Measurements from ENCODE around the gene SPATA13.

SPATA13 gene

DNA sequence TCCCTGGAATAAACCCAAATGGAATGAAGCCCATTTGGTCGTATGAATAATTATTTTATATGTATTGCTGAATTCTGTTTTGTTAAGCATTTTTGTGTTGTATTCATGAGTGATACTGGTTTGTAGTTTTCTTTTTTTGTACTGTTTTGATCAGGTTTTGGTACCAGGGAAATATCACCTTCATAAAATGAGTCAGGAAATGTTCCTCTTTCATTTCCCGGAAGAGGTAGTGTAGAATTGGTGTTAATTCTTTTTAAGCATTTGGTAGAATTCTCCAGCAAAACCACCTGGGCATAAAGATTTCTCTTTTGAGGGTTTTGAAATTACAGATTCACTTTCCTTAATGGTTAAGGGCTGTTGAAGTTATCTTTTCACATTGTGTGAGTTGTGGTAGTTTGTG is 13.3 kb downstream of the SPATA13 start:
- Histone ChIP-seq H3K4me1 (ENCODE audit: control insufficient read depth, insufficient read depth, low read length) (no peaks in the 10 kb centered on the region), H3K27me3 (ENCODE audit: control insufficient read depth, insufficient read depth, low read length) (no peaks in the 10 kb centered on the region), H3K36me3 (ENCODE audit: insufficient read depth, low read length) (no peaks in the 10 kb centered on the region), H3K4me3 (ENCODE audit: low read length) (no peak overlapping the region), H3K9ac (ENCODE audit: low read depth, low read length) (no peak overlapping the region), H3K9me3 (replicated peaks; ENCODE audit: low read length) (no peaks in the 10 kb centered on the region), H3K4me2 (ENCODE audit: low read length) (no peak overlapping the region)

DNA sequence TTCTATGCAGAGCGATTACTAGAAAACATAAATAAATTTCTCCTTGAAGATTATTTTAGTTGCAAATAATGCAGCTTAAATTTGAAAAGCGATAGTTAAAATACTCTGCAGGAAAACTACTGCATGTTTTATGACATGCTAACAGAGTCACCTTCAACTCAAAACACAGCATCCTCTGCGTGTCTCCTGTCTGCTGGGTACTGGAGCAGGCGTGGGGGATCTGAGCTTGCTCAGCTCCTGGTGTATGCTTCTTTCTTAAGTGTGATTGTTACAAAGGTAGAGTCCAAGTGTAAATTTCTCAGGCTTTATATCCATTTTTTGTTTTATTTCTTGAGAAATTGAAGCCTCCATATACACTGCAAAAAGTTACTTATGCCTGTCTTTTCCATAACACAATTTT is 15.3 kb downstream of the SPATA13 start:
- Histone ChIP-seq H3K4me1 (ENCODE audit: control insufficient read depth, insufficient read depth, low read length) (peaks cover under 1% of the 10 kb centered on the region), H3K36me3 (ENCODE audit: insufficient read depth, low read length) (no peaks in the 10 kb centered on the region)

DNA sequence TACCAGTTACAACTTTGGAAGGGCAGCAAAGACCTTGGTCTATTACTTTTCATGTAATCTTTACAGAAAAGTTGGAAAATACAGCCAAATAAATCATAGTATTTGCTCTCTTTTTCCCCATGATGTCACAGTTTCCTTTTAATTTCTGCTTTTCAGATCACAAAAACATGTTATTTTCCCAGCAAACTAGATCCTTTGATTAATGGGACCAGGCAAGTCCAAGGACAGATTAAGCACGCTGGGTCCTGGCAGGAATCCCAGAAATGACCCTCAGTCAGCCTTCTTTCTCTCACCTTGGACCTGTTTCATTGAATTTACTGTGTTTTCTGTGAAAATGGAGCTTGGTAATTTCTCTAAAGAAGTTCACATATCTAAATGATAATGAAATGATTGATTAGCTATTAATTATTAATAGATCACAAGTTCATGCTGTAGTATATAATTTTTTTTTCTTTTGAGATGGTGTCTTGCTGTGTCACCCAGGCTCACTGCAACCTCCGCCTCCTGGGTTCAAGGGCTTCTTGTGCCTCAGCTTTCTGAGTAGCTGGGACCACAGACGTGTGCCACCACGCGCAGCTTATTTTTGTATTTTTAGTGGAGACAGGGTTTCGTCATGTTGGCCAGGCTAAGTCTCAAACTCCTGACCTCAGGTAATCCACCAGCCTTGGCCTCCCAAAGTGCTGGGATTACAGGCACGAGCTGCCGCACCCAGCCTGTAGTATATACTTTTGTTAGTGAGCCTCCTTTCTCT is 16.0 kb downstream of the SPATA13 start:
- Histone ChIP-seq H3K27me3 (ENCODE audit: control insufficient read depth, insufficient read depth, low read length) (no peaks in the 10 kb centered on the region), H3K9me3 (replicated peaks; ENCODE audit: low read length) (no peaks in the 10 kb centered on the region), H3K4me3 (ENCODE audit: low read length) (no peak overlapping the region), H3K4me1 (ENCODE audit: control insufficient read depth, insufficient read depth, low read length) (peaks cover 4% of the 10 kb centered on the region), H3K9ac (ENCODE audit: low read depth, low read length) (no peak overlapping the region), H3K36me3 (ENCODE audit: insufficient read depth, low read length) (no peaks in the 10 kb centered on the region), H3K4me2 (ENCODE audit: low read length) (no peak overlapping the region)

More for the DNA sequence above, 15.3 kb downstream of the SPATA13 start:
- H3K4me2 ChIP-seq (ENCODE audit: low read length): no peak overlapping the region
- no peaks in the 10 kb centered on the region for H3K27me3 ChIP-seq (ENCODE audit: control insufficient read depth, insufficient read depth, low read length)
- no peak overlapping the region for H3K9ac ChIP-seq (ENCODE audit: low read depth, low read length)
- no peaks in the 10 kb centered on the region for H3K9me3 ChIP-seq (replicated peaks; ENCODE audit: low read length)
- no peak overlapping the region for H3K4me3 ChIP-seq (ENCODE audit: low read length)

DNA sequence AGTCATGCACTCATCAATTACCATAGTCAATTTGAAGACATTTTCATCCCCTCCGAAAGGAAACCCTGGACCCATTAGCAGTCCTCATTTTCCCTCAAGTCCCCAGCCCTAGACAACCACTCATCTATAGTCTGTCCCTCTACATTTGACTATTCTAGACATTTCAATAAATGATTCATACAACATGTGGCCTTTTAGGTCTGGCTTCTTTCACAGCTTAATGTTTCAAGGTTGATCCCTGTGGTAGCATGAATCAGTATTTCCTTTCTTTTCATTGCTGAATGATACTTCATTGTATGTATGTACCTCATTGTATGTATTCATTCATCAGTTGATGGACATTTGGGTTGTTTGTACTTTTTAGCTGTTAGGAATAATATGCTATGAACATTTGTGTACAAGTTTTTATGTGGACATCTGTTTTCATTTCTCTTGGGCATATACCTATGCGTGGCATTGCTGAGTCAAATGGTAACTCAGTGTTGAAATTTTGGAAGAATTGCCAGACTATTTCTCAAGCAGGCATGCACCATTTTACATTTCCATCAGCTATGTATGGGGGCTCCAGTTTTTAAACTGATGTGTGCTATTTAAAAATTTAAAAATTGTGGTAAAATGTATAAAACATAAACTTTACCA is 18.4 kb downstream of the SPATA13 start:
- no peaks in the 10 kb centered on the region for H3K27me3 ChIP-seq (ENCODE audit: control insufficient read depth, insufficient read depth, low read length)
- H3K4me1 ChIP-seq (ENCODE audit: control insufficient read depth, insufficient read depth, low read length): peaks cover 4% of the 10 kb centered on the region
- H3K9me3 ChIP-seq (replicated peaks; ENCODE audit: low read length): no peaks in the 10 kb centered on the region
- H3K9ac ChIP-seq (ENCODE audit: low read depth, low read length): no peak overlapping the region
- H3K4me3 ChIP-seq (ENCODE audit: low read length): no peak overlapping the region
- H3K4me2 ChIP-seq (ENCODE audit: low read length): no peak overlapping the region
- H3K36me3 ChIP-seq (ENCODE audit: insufficient read depth, low read length): no peaks in the 10 kb centered on the region

DNA sequence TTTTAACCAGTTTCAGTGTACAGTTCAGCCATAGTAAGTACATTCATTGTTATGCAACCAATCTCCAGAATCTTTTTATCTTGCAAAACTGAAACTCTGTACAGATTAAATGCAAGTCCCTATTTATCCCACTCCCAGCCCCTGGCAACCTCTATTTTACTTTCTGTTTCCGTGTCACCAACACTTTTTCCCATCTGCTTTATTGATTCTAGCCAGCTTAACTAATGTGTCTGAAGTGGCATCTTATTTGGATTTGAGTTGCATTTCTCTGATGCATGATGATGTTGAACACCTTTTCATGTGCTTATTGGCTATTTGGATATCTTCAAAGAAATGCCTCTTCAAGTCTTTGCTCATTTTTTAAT is 18.9 kb downstream of the SPATA13 start:
- H3K4me3 ChIP-seq (ENCODE audit: low read length): no peak overlapping the region
- peaks cover 4% of the 10 kb centered on the region for H3K4me1 ChIP-seq (ENCODE audit: control insufficient read depth, insufficient read depth, low read length)
- no peaks in the 10 kb centered on the region for H3K27me3 ChIP-seq (ENCODE audit: control insufficient read depth, insufficient read depth, low read length)
- no peak overlapping the region for H3K9ac ChIP-seq (ENCODE audit: low read depth, low read length)
- H3K4me2 ChIP-seq (ENCODE audit: low read length): no peak overlapping the region
- H3K36me3 ChIP-seq (ENCODE audit: insufficient read depth, low read length): no peaks in the 10 kb centered on the region
- H3K9me3 ChIP-seq (replicated peaks; ENCODE audit: low read length): no peaks in the 10 kb centered on the region

DNA sequence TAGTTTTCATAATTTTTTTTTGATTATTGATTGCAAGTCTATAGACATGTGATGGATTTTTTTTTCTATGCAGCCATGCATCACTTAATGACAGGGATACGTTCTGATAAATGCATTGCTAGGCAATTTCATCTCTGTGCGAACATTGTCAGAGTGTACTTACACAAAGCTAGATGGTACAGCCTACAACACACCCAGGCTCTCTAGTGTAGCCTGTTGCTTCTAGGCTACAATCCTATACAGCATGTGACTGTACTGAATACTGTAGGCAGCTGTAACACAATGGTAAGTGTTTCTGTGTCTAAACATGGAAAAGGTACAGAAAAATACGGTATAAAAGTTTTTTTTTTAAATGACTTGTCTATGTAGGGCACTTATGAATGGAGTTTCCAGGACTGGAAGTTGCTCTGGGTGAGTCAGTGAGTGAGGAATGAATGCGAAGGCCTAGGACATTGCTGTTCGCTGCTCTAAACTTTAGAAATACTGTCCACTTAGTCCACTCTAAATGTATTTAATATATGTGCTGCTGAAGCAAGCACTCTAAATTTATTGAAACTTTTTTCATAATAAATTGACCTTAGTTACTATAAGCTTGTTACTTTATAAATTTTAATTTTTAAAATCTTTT is 20.3 kb downstream of the SPATA13 start:
- Histone ChIP-seq H3K36me3 (ENCODE audit: insufficient read depth, low read length) (no peaks in the 10 kb centered on the region), H3K9ac (ENCODE audit: low read depth, low read length) (no peak overlapping the region), H3K4me1 (ENCODE audit: control insufficient read depth, insufficient read depth, low read length) (peaks cover 4% of the 10 kb centered on the region), H3K9me3 (replicated peaks; ENCODE audit: low read length) (no peaks in the 10 kb centered on the region), H3K4me2 (ENCODE audit: low read length) (no peak overlapping the region), H3K4me3 (ENCODE audit: low read length) (no peak overlapping the region), H3K27me3 (ENCODE audit: control insufficient read depth, insufficient read depth, low read length) (no peaks in the 10 kb centered on the region)

DNA sequence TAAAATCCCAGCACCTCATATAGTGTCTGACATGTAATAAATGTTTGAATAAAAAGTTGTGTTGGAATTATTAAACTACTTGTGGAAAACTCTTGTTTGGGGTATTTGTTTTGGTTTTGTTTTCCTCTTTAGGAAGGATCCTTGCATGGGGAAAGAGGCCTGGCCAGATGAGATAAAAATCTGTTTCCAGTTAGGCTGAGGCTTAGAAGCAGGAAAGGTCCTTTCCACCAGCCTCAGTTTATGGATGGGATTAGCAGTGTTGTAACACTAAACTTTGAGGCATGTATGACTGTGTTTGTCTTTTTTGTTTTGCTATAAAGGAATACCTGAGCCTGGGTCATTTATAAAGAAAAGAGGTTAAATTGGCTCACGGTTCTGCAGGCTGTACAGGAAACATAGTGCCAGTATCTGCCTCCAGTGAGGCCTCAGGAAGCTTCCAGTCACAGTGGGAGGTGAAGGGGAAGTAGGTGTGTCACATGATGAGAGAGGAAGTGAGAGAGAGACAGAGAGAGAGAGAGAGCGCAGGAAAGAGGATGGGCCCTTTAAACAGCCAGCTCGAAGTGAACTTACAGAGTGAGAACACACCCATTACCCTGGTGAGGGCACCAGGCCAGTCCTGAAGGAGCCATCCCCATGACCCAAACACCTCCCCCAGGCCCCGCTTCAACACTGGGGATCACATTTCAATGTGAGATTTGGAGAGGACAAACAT is 21.6 kb downstream of the SPATA13 start:
- no peaks in the 10 kb centered on the region for H3K9me3 ChIP-seq (replicated peaks; ENCODE audit: low read length)
- H3K27me3 ChIP-seq (ENCODE audit: control insufficient read depth, insufficient read depth, low read length): no peaks in the 10 kb centered on the region
- no peak overlapping the region for H3K4me2 ChIP-seq (ENCODE audit: low read length)
- H3K9ac ChIP-seq (ENCODE audit: low read depth, low read length): no peak overlapping the region
- no peak overlapping the region for H3K4me3 ChIP-seq (ENCODE audit: low read length)
- H3K4me1 ChIP-seq (ENCODE audit: control insufficient read depth, insufficient read depth, low read length): peaks cover 4% of the 10 kb centered on the region
- no peaks in the 10 kb centered on the region for H3K36me3 ChIP-seq (ENCODE audit: insufficient read depth, low read length)

DNA sequence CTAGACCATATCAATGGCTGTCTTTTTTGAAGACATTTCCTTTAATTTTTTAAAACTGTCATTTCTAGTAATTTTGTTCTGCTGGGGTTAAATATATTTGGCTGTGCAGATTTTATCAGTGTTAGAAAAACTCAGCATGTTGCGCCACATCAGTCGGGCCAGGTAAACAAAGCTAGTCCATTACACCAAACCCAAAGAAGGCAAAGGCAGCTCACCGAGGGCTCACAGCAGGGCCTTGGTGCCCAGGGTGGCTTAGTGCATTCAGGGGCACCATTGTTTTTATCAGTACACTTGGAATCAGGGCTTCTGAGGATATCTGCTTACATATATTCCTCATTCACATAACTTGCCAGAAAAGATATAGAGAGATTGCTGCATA is 22.2 kb downstream of the SPATA13 start:
- Histone ChIP-seq H3K4me3 (ENCODE audit: low read length) (no peak overlapping the region), H3K36me3 (ENCODE audit: insufficient read depth, low read length) (no peaks in the 10 kb centered on the region), H3K9ac (ENCODE audit: low read depth, low read length) (no peak overlapping the region), H3K27me3 (ENCODE audit: control insufficient read depth, insufficient read depth, low read length) (no peaks in the 10 kb centered on the region), H3K9me3 (replicated peaks; ENCODE audit: low read length) (no peaks in the 10 kb centered on the region), H3K4me1 (ENCODE audit: control insufficient read depth, insufficient read depth, low read length) (peaks cover 4% of the 10 kb centered on the region), H3K4me2 (ENCODE audit: low read length) (no peak overlapping the region)

DNA sequence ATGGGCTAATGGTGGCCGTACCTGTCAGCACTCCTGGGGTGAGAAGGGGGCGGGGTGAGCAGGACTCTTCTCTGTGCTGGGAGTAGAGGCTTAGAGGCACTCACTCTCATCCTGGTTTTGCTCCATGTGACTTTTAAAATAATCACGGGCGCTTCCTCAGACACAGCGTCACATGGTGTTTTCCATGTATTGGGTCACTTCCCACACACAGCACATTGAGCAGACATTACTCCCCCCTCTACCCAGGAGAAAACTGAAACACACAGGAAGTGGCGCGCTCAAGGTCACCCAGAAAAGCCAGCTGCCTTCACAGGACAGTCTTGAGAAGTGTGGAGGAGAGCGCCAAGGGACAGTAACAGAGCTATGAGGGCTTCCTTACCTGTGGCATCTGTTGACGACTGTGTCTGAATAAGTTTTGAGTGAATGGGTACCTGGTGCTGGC is 23.2 kb downstream of the SPATA13 start:
- Histone ChIP-seq H3K4me2 (ENCODE audit: low read length) (no peak overlapping the region), H3K9ac (ENCODE audit: low read depth, low read length) (no peak overlapping the region), H3K27me3 (ENCODE audit: control insufficient read depth, insufficient read depth, low read length) (no peaks in the 10 kb centered on the region), H3K9me3 (replicated peaks; ENCODE audit: low read length) (no peaks in the 10 kb centered on the region), H3K4me1 (ENCODE audit: control insufficient read depth, insufficient read depth, low read length) (peaks cover 4% of the 10 kb centered on the region), H3K36me3 (ENCODE audit: insufficient read depth, low read length) (no peaks in the 10 kb centered on the region), H3K4me3 (ENCODE audit: low read length) (no peak overlapping the region)

DNA sequence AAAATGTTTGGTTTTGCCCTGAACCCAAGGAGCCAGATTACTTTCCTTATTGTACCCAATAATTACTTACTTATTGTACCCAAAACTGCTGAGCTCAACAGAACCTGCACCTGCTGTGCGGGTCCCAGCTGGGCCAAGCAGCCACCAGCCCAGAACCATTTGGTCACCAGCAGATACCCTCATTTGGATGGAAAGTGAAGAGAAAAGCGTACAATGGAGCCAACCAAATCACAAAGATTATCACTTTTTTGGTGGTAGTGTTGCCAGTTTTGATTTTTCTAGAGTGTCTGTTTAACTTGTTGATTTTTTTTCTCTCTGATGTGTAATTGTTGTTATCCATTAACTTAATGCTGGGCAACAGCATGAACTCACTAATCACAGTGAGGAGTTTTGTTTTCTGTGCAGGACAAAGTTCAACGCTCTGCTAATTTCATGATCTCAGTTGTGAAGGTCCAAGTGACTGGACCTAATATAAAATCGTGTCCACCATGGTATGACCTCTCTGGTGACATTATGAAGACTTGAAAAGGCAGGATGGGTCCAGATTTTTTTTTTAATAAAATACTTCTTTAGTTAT is 23.8 kb downstream of the SPATA13 start:
- Histone ChIP-seq H3K27me3 (ENCODE audit: control insufficient read depth, insufficient read depth, low read length) (no peaks in the 10 kb centered on the region), H3K4me2 (ENCODE audit: low read length) (no peak overlapping the region), H3K36me3 (ENCODE audit: insufficient read depth, low read length) (no peaks in the 10 kb centered on the region), H3K4me1 (ENCODE audit: control insufficient read depth, insufficient read depth, low read length) (peaks cover 4% of the 10 kb centered on the region), H3K9me3 (replicated peaks; ENCODE audit: low read length) (no peaks in the 10 kb centered on the region), H3K9ac (ENCODE audit: low read depth, low read length) (no peak overlapping the region), H3K4me3 (ENCODE audit: low read length) (no peak overlapping the region)

DNA sequence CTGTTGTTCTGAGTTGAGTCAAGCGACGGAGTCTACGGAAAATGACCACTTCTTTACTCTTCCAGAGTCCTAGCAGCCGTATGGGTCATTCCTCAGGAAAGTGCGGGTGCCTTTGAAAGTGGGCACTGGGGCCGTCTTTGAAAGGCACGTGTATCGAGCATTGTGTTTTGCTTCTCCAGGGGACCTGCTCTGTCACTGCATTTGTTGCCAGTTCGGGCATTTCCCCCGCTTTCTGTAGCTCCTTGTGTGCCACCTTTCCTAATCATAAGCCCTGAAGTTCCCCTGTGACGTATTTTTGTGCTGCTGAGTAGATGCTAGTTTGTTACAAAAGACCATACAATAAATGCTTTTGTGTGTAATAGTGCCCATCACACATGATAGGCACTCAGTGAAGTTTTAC is 24.4 kb downstream of the SPATA13 start:
- no peak overlapping the region for H3K4me2 ChIP-seq (ENCODE audit: low read length)
- H3K9ac ChIP-seq (ENCODE audit: low read depth, low read length): no peak overlapping the region
- no peaks in the 10 kb centered on the region for H3K9me3 ChIP-seq (replicated peaks; ENCODE audit: low read length)
- no peaks in the 10 kb centered on the region for H3K27me3 ChIP-seq (ENCODE audit: control insufficient read depth, insufficient read depth, low read length)
- peaks cover 4% of the 10 kb centered on the region for H3K4me1 ChIP-seq (ENCODE audit: control insufficient read depth, insufficient read depth, low read length)
- no peaks in the 10 kb centered on the region for H3K36me3 ChIP-seq (ENCODE audit: insufficient read depth, low read length)
- no peak overlapping the region for H3K4me3 ChIP-seq (ENCODE audit: low read length)
